IMR-90 (cell line): ENCODE results near the gene CD276. TPM values are rescaled to one million over a fixed set of nuclear protein-coding genes. Genes with fewer than 3 reads are reported as not detected.

Source experiments
- ATAC-seq: fragments of 200-7000 bp; cut with Tn5 transposase; 2 replicates; pipeline ENCODE4 v1.9.1; 2020; ENCODE audit warnings: low read depth, mild to moderate bottlenecking, moderate library complexity
- BruUV-seq: library from RNA; stranded (reverse); fragments of 400-500 nt; replicated peaks from 2 replicates; lab custom pipeline; 2021; lab: Mats Ljungman, UMichigan
- CTCF ChIA-PET: fragments of 300-600 bp; formaldehyde crosslinking; extraction: SDS; loops from one replicate; lab custom pipeline; 2021; ENCODE audit warnings: antibody characterized with exemption; lab: Yijun Ruan, JAX
- POLR2A ChIA-PET: fragments of 300-600 bp; sonication (Branson Sonifier 250); formaldehyde crosslinking; loops from one replicate; lab custom pipeline; 2022; ENCODE audit warnings: antibody characterized with exemption; ENCODE audit not compliant: unreplicated experiment; lab: Charles Lee
- DNase-seq: peaks from one replicate; pipeline ENCODE4 v3.0.0; 2013
- H2AFZ ChIP-seq: replicated peaks from 2 replicates; pipeline ENCODE3; 2013; ENCODE audit warnings: low read length, mild to moderate bottlenecking; ENCODE audit not compliant: poor library complexity
- H2AK5ac ChIP-seq: 2 replicates; pipeline ENCODE4 v1.6.1; 2013; ENCODE audit warnings: low read depth, low read length, inconsistent platforms
- H2AK9ac ChIP-seq: replicated peaks from 2 replicates; pipeline ENCODE3; 2013; ENCODE audit warnings: mild to moderate bottlenecking, low read depth, low read length, moderate library complexity; ENCODE audit not compliant: poor library complexity
- H2BK120ac ChIP-seq: 2 replicates; pipeline ENCODE4 v1.6.1; 2013; ENCODE audit warnings: low read depth, low read length, inconsistent platforms
- H2BK15ac ChIP-seq: 3 replicates; pipeline ENCODE4 v1.6.1; 2013; ENCODE audit warnings: low read depth, low read length, inconsistent platforms
- H2BK20ac ChIP-seq: 2 replicates; pipeline ENCODE4 v1.6.1; 2013; ENCODE audit warnings: low read depth, mild to moderate bottlenecking, inconsistent platforms, low read length, moderate library complexity
- H2BK5ac ChIP-seq: 2 replicates; pipeline ENCODE4 v1.6.1; 2013; ENCODE audit warnings: mild to moderate bottlenecking, low read depth, low read length, inconsistent platforms; ENCODE audit not compliant: poor library complexity, severe bottlenecking
- H3K14ac ChIP-seq: replicated peaks from 2 replicates; pipeline ENCODE4 v1.6.1; 2013; ENCODE audit warnings: low read depth, low read length, inconsistent platforms
- H3K18ac ChIP-seq: 2 replicates; pipeline ENCODE4 v1.6.1; 2013; ENCODE audit warnings: low read depth, low read length, control low read depth
- H3K23ac ChIP-seq: 2 replicates; pipeline ENCODE4 v1.6.1; 2013; ENCODE audit warnings: low read depth, low read length, inconsistent platforms
- H3K27ac ChIP-seq: 2 replicates; pipeline ENCODE4 v1.5.1; 2013; ENCODE audit warnings: mild to moderate bottlenecking, control low read depth, low read length; ENCODE audit not compliant: insufficient read depth
- H3K27me3 ChIP-seq: 2 replicates; pipeline ENCODE4 v1.6.1; 2013; ENCODE audit warnings: low read length; ENCODE audit not compliant: control insufficient read depth, insufficient read depth
- H3K36me3 ChIP-seq: 2 replicates; pipeline ENCODE4 v1.6.1; 2013; ENCODE audit warnings: low read length, mixed read lengths; ENCODE audit not compliant: control insufficient read depth, insufficient read depth
- H3K4ac ChIP-seq: 2 replicates; pipeline ENCODE4 v1.6.1; 2013; ENCODE audit warnings: low read depth, low read length, inconsistent platforms
- H3K4me1 ChIP-seq: 2 replicates; pipeline ENCODE4 v1.6.1; 2013; ENCODE audit warnings: low read length, mixed read lengths; ENCODE audit not compliant: control insufficient read depth, insufficient read depth
- H3K4me2 ChIP-seq: 2 replicates; pipeline ENCODE4 v1.6.1; 2013; ENCODE audit warnings: low read depth, mild to moderate bottlenecking, control low read depth, low read length, moderate library complexity
- H3K4me3 ChIP-seq: 2 replicates; pipeline ENCODE4 v1.5.1; 2013; ENCODE audit warnings: low read depth, mild to moderate bottlenecking, control low read depth, low read length, moderate library complexity; ENCODE audit not compliant: insufficient read depth
- H3K56ac ChIP-seq: 2 replicates; pipeline ENCODE4 v1.6.1; 2013; ENCODE audit warnings: low read length, inconsistent platforms; ENCODE audit not compliant: insufficient read depth; ENCODE audit errors: extremely low read depth
- H3K79me1 ChIP-seq, 2 experiments: 2 replicates each; pipeline ENCODE4 v1.6.1; 2013; ENCODE audit warnings: low read length in 2 of 2, inconsistent platforms in 1 of 2, low read depth in 1 of 2
- H3K9ac ChIP-seq: 2 replicates; pipeline ENCODE4 v1.6.1; 2013; ENCODE audit warnings: low read depth, low read length, control low read depth
- H3K9me1 ChIP-seq: 2 replicates; pipeline ENCODE4 v1.6.1; 2013; ENCODE audit warnings: low read length, inconsistent platforms; ENCODE audit not compliant: insufficient read depth
- H3K9me3 ChIP-seq: 2 replicates; pipeline ENCODE4 v1.6.1; 2013; ENCODE audit warnings: low read length; ENCODE audit not compliant: control insufficient read depth, insufficient read depth
- H4K20me1 ChIP-seq: 2 replicates; pipeline ENCODE4 v1.6.1; 2013; ENCODE audit warnings: low read length, inconsistent platforms; ENCODE audit not compliant: insufficient read depth
- H4K5ac ChIP-seq: 2 replicates; pipeline ENCODE4 v1.6.1; 2013; ENCODE audit warnings: mild to moderate bottlenecking, low read depth, low read length, control low read depth
- H4K8ac ChIP-seq, 2 experiments: 2 replicates each; pipeline ENCODE4 v1.6.1; 2013; ENCODE audit warnings: low read depth in 2 of 2, low read length in 2 of 2, control low read depth in 1 of 2, inconsistent platforms in 1 of 2
- H4K91ac ChIP-seq: 2 replicates; pipeline ENCODE4 v1.6.1; 2013; ENCODE audit warnings: low read depth, low read length, inconsistent platforms; ENCODE audit not compliant: insufficient read depth
- SMC3 ChIP-seq: fragments of 150-350 bp; IDR thresholded peaks from 2 replicates; pipeline ENCODE4 v1.6.1; 2016; ENCODE audit warnings: low read depth, mild to moderate bottlenecking, antibody characterized with exemption, low read length, moderate library complexity
- WGBS, 2 experiments: methylation state at CpG; one replicate each; pipeline versions ENCODE4 v1.1.5 to v1.1.7; 2013; ENCODE audit warnings: missing lambda C conversion rate in 2 of 2; ENCODE audit not compliant: insufficient read length in 1 of 2; ENCODE audit errors: extremely low coverage in 2 of 2; 5-methylcytosine and 5-hydroxymethylcytosine counted together
- dilution Hi-C: fragments of 300-500 bp; cut with HindIII; formaldehyde crosslinking; loops from one replicate; pipeline ENCODE4 v1.14.3; 2018; ENCODE audit warnings: low sequenced_read_pairs; ENCODE audit not compliant: unreplicated experiment
- in situ Hi-C: fragments of 300-500 bp; cut with MboI; formaldehyde crosslinking; loops from 3 replicates; pipeline ENCODE4 v1.14.3; 2019; ENCODE audit warnings: low sequenced_read_pairs, inconsistent platforms, mixed read lengths
- intact Hi-C: fragments of 100-400 bp; cut with micrococcal nuclease; formaldehyde crosslinking; loops from 2 replicates; pipeline ENCODE4 v1.10.0; 2022
- polyA plus RNA-seq, 3 experiments: library from polyadenylated mRNA; depleted of rRNA; stranded (reverse); fragments of >200 nt; gene quantifications; 2 replicates each; pipeline ENCODE4 v1.2.3, GENCODE V29; 2012; ENCODE audit warnings: low replicate concordance in 1 of 3
- total RNA-seq: library from RNA; depleted of rRNA; stranded (reverse); fragments of >200 nt; gene quantifications from 2 replicates; pipeline ENCODE4 v1.2.3, GENCODE V29; 2012

CD276 gene
- total and polyA plus RNA-seq, 2 of the 4 experiments (the other 2 are of a cell fraction): 30.8 to 149 TPM

DNA sequence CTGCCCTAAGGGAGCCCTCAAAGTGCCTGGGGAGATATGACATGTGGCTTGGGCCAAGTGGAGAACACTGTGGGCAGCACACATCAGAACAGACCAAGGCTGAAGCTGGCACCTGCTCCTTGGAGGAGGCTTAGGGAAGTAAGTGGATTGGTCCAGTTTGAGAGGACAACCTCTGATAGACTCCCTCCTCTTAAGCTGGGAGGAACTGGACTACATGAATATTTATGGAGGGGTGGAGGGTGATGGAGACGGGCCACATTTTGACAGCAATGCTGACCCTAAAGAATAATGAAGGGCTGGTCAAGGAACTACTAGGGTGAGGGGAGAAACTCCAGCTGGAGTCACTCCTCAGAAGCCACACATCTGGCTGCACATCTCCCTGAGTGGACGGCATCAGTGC lies 6.5 kb upstream of the CD276 start:
- POLR2A ChIA-PET: no interaction called here

More for the DNA sequence above, 6.5 kb upstream of the CD276 start:
- Histone ChIP-seq H3K18ac (no peak overlapping the region), H4K20me1 (no peaks in the 10 kb centered on the region; the same call in 1 of the 2 replicates), H3K27ac (no peak overlapping the region), H3K23ac (no peak overlapping the region), H3K4me2 (no peak overlapping the region), H3K14ac (no peak overlapping the region), H2BK120ac (no peak overlapping the region), H3K56ac (no peak overlapping the region), H2AK9ac (no peak overlapping the region), H2BK15ac (no peak overlapping the region), H4K91ac (no peak overlapping the region), H3K9me1 (peaks cover 4% of the 10 kb centered on the region; the same call in 1 of the 2 replicates), H3K4me3 (no peak overlapping the region), H3K9me3 (no peaks in the 10 kb centered on the region), H2BK5ac (no peak overlapping the region), H3K4ac (no peak overlapping the region), H3K36me3 (no peaks in the 10 kb centered on the region), H4K5ac (no peak overlapping the region), H3K4me1 (no peaks in the 10 kb centered on the region), H3K79me1 (no peaks in the 10 kb centered on the region), H4K8ac (no peak overlapping the region), H3K27me3 (peaks cover 30% of the 10 kb centered on the region), H3K9ac (no peak overlapping the region), H2AFZ (no peak overlapping the region), H2BK20ac (no peak overlapping the region), H2AK5ac (no peak overlapping the region)
- in situ Hi-C loops (no loop called here), intact Hi-C loops (loop anchor here (2.0 kb wide), 1 partner anchor 23 kb away; no protein-coding TSS in a partner anchor), dilution Hi-C loops (no loop called here)
- no CpG with 5 or more reads among the region's 2 CpGs for WGBS, 2 experiments
- no TSS peak for BruUV-seq
- CTCF ChIA-PET: interaction anchor here (0.6 to 1.4 kb wide), 6 partner anchors 9 to 147 kb away, joined by 3 to 5 read pairs (median 4); no protein-coding TSS in a partner anchor
- DNase-seq: no peak
- no peak for ATAC-seq
- no peak for TF ChIP-seq SMC3
